ENCODE data around the gene UBE2U. TPM values are rescaled to one million over a fixed set of nuclear protein-coding genes. Genes with fewer than 3 reads are reported as not detected.

UBE2U gene
- total and polyA plus RNA-seq, 2 of the 8 experiments (the other 6 are each of a cell fraction or from before 2014, with no cell fraction given) = not detected

- no peak for FAIRE-seq
- DNase-seq (ENCODE audit: low read depth in 1 of 2, low spot score in 2 of 2) = no peak
- no peak overlapping the region for H3K27ac ChIP-seq (ENCODE audit: low read depth, low read length)
- no peak for TF ChIP-seq CHD2 (IDR thresholded peaks at IDR 0.05; ENCODE audit: low read length)
- TF ChIP-seq FOSL1 (IDR thresholded peaks at IDR 0.05; ENCODE audit: insufficient read depth, low read depth, low read length) = no peak
- no peak for TF ChIP-seq RAD21 (IDR thresholded peaks at IDR 0.05 in 1 of 2, conservative IDR thresholded peaks at IDR 0.05 in 1 of 2; ENCODE audit: low read depth in 2 of 2, low read length in 2 of 2)
- no peak for TF ChIP-seq ATF3 (IDR thresholded peaks at IDR 0.05; ENCODE audit: insufficient read depth, low read depth, low read length)
- TF ChIP-seq CBX8 (IDR thresholded peaks at IDR 0.05; ENCODE audit: borderline replicate concordance, low read depth, low read length) = no peak
- TF ChIP-seq ATF2 (IDR thresholded peaks at IDR 0.05; ENCODE audit: low read length) = no peak
- no peak for TF ChIP-seq HDAC6 (IDR thresholded peaks at IDR 0.05; ENCODE audit: low read depth, low read length)
- TF ChIP-seq SP2 (IDR thresholded peaks at IDR 0.05; ENCODE audit: low read length) = no peak
- no peak for TF ChIP-seq JUND (IDR thresholded peaks at IDR 0.05; ENCODE audit: low read length)
- no peak for TF ChIP-seq ZNF274 (IDR thresholded peaks at IDR 0.05; ENCODE audit: borderline replicate concordance, extremely low read depth, low read length)
- TF ChIP-seq RBBP5 (IDR thresholded peaks at IDR 0.05; ENCODE audit: borderline replicate concordance, low read depth, low read length) = no peak
- TF ChIP-seq RXRA (IDR thresholded peaks at IDR 0.05; ENCODE audit: insufficient read depth, low read depth, low read length) = no peak
Observed at GRCh38 chr1:64269558-64269884, 66.1 kb downstream of the UBE2U start.

More at GRCh38 chr1:64269558-64269884, 66.1 kb downstream of the UBE2U start:
- Histone ChIP-seq H3K23me2 (ENCODE audit: low read depth, low read length) (no peaks in the 10 kb centered on the region; the same call in 1 of the 2 replicates), H3K4me2 (ENCODE audit: insufficient read depth in 1 of 2, low read depth in 2 of 2, low read length in 2 of 2) (no peak overlapping the region), H3K56ac (replicated peaks; ENCODE audit: insufficient read length, low read depth, low read length) (no peak overlapping the region), H2BK120ac (replicated peaks; ENCODE audit: low read depth, low read length) (no peak overlapping the region), H3K79me2 (ENCODE audit: control insufficient read depth in 1 of 2, insufficient read depth in 2 of 2, low read length in 2 of 2) (no peaks in the 10 kb centered on the region), H3K9ac (replicated peaks in 1 of 4; ENCODE audit: extremely low read depth in 1 of 4, low read depth in 3 of 4, low read length in 3 of 4) (no peak overlapping the region), H2BK20ac (ENCODE audit: low read length) (no peak overlapping the region), H4K5ac (ENCODE audit: insufficient read length, low read depth, low read length) (no peak overlapping the region), H4K8ac (ENCODE audit: extremely low read depth, insufficient read depth, low read length) (no peak overlapping the region), H3K4ac (replicated peaks; ENCODE audit: insufficient read length, low read depth, low read length) (no peak overlapping the region), H3K36me3 (ENCODE audit: control insufficient read depth in 2 of 4, insufficient read depth in 4 of 4, low read length in 3 of 4) (no peaks in the 10 kb centered on the region), H2AK5ac (ENCODE audit: low read depth, low read length) (no peak overlapping the region), H2BK5ac (ENCODE audit: low read depth, low read length) (no peak overlapping the region), H3K4me3 (ENCODE audit: extremely low read depth in 1 of 4, insufficient read depth in 2 of 4, low read depth in 3 of 4, low read length in 4 of 4) (no peak overlapping the region), H4K20me1 (replicated peaks in 1 of 2; ENCODE audit: control insufficient read depth in 1 of 2, insufficient read depth in 2 of 2, low read length in 2 of 2) (no peaks in the 10 kb centered on the region), H3K9me3 (ENCODE audit: insufficient read depth in 2 of 2, low read depth in 1 of 2, low read length in 1 of 2) (peaks cover 12 to 14% of the 10 kb centered on the region in 2 experiments; a peak in 3 of 4 replicates), H3K18ac (ENCODE audit: extremely low read depth, low read length) (no peak overlapping the region), H2BK15ac (ENCODE audit: low read length) (no peak overlapping the region), H3K23ac (ENCODE audit: insufficient read length) (no peak overlapping the region), H2BK12ac (ENCODE audit: low read depth, low read length) (peak overlapping the region; percentile 77; the same call in 1 of the 2 replicates), H4K91ac (replicated peaks; ENCODE audit: insufficient read length, low read length) (peak overlapping the region; percentile 8), H3K4me1 (replicated peaks in 1 of 4; ENCODE audit: control insufficient read depth in 3 of 4, insufficient read depth in 4 of 4, low read length in 3 of 4) (peaks cover 0 to 3% (median 0%) of the 10 kb centered on the region in 4 experiments; a peak in 1 of 7 replicates), H3K27me3 (replicated peaks in 1 of 4; ENCODE audit: control insufficient read depth in 3 of 4, extremely low read depth in 1 of 4, insufficient read depth in 3 of 4, low read length in 3 of 4) (no peaks in the 10 kb centered on the region), H2AFZ (ENCODE audit: low read length) (no peak overlapping the region; the same call in 1 of the 2 replicates), H3K14ac (ENCODE audit: insufficient read length) (no peak overlapping the region), H3K79me1 (ENCODE audit: low read depth, low read length) (no peaks in the 10 kb centered on the region)
- POLR2A ChIA-PET (ENCODE audit: partially characterized antibody) = no interaction called here
- 91% methylated on average over 1 of the region's 1 CpG; no CpG with 5 or more reads in 1 of the 2 experiments for WGBS, 2 experiments (ENCODE audit: extremely low coverage in 1 of 2, insufficient coverage in 1 of 2, insufficient read length in 1 of 2, insufficient replicate concordance in 2 of 2, low coverage in 1 of 2, low lambda C conversion rate in 2 of 2, missing lambda C conversion rate in 1 of 2)
- CTCF ChIA-PET (ENCODE audit: partially characterized antibody) = interaction anchor here (0.6 to 2.3 kb wide), 15 partner anchors 11 to 559 kb away, joined by 3 to 14 read pairs (median 3); no protein-coding TSS in a partner anchor
